ENCODE results near the gene PEX14. TPM values are rescaled to one million over a fixed set of nuclear protein-coding genes. Genes with fewer than 3 reads are reported as not detected.

PEX14 gene
- total RNA-seq, 1 experiment from 2014 or later: 17.7 TPM

DNA sequence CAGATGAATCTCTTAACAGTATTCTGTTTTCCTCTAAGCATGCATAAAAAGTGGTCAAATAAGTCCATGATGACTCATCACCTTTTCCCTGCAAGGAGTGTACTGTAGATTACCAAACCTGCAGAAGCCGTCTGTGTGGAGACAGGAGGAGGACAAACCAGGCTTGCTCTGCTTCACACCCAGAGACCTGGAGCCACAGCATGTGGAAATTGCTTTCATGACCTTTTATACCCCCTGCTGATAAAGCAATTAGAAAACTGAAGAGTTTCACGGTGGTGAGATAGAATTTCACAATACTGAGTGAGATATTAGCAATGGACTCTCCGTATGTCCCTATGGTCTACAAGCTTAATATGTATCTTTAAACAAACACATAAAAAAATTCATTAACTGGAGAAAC lies 15.6 kb upstream of the PEX14 start:
- TSS peak; percentile 13 for BruUV-seq (replicated peaks)
- H3K27ac Mint-ChIP-seq (ENCODE audit: unreplicated experiment): no peak overlapping the region
- intact Hi-C loops (cut with micrococcal nuclease; ENCODE audit: unreplicated experiment): no loop called here
- no peaks in the 10 kb centered on the region for H3K4me1 Mint-ChIP-seq (ENCODE audit: low read depth, unreplicated experiment)
- no peaks in the 10 kb centered on the region for H3K27me3 Mint-ChIP-seq (ENCODE audit: unreplicated experiment)
- peaks cover 18% of the 10 kb centered on the region for H3K36me3 Mint-ChIP-seq (ENCODE audit: insufficient read depth, unreplicated experiment)
- H3K9me3 Mint-ChIP-seq (ENCODE audit: low read depth, unreplicated experiment): no peaks in the 10 kb centered on the region
- peak; percentile 40 for DNase-seq
- H3K4me3 Mint-ChIP-seq (ENCODE audit: low read depth, unreplicated experiment): no peak overlapping the region
- TF ChIP-seq CTCF (IDR thresholded peaks at IDR 0.05; ENCODE audit: unreplicated experiment): no peak
- CTCF ChIA-PET: interaction anchor here (0.7 kb wide), 1 partner anchor 84 kb away, joined by 7 read pairs; no protein-coding TSS in a partner anchor

DNA sequence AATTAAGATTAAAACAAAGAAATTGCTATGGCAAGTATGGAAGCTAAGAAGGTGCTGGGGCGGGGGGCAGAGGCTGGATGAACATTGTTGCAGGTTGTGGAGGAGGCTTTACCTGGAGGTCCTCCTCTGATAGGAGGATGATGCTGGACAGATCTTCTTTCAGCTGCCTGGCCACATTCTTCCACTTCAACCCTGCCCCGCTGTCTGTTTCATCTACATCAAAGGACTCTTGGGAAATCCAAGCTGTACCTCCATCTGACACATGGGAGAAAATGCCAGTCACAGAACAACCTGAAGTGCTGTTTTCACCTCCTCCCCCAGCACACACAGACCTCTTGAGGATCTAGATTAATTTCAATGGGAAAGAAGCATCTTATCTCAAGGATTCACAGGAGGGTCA lies 7.7 kb upstream of the PEX14 start:
- peaks cover 30% of the 10 kb centered on the region for H3K36me3 Mint-ChIP-seq (ENCODE audit: insufficient read depth, unreplicated experiment)
- no peak overlapping the region for H3K4me3 Mint-ChIP-seq (ENCODE audit: low read depth, unreplicated experiment)
- no peaks in the 10 kb centered on the region for H3K4me1 Mint-ChIP-seq (ENCODE audit: low read depth, unreplicated experiment)
- BruUV-seq (replicated peaks): no TSS peak
- TF ChIP-seq CTCF (IDR thresholded peaks at IDR 0.05; ENCODE audit: unreplicated experiment): no peak
- no peaks in the 10 kb centered on the region for H3K9me3 Mint-ChIP-seq (ENCODE audit: low read depth, unreplicated experiment)
- H3K27me3 Mint-ChIP-seq (ENCODE audit: unreplicated experiment): no peaks in the 10 kb centered on the region
- DNase-seq: no peak
- CTCF ChIA-PET: no interaction called here
- H3K27ac Mint-ChIP-seq (ENCODE audit: unreplicated experiment): no peak overlapping the region
- intact Hi-C loops (cut with micrococcal nuclease; ENCODE audit: unreplicated experiment): no loop called here

DNA sequence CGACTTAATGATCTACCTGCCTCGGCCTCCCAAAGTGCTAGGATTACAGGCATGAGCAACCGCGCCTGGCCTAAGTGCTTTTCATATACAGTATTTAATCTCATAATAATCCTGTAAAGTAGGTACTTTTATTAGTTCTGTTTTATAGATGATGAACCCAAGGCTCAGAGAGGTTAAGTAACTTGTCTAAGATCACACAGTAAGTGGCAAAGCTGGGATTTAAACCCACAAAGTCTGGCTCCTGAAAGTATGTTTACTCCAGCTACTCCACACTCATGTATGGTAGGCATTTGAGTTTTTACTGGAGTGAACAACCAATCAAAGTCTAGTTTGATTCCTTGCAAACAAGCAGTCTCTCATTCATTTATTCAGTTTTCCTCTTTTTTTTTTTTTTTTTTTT lies 4.7 kb upstream of the PEX14 start:
- CTCF ChIA-PET: interaction anchor here (0.6 kb wide), 1 partner anchor 15 kb away, joined by 7 read pairs; no protein-coding TSS in a partner anchor
- no peak overlapping the region for H3K4me3 Mint-ChIP-seq (ENCODE audit: low read depth, unreplicated experiment)
- H3K9me3 Mint-ChIP-seq (ENCODE audit: low read depth, unreplicated experiment): no peaks in the 10 kb centered on the region
- no TSS peak for BruUV-seq (replicated peaks)
- no peaks in the 10 kb centered on the region for H3K27me3 Mint-ChIP-seq (ENCODE audit: unreplicated experiment)
- no peak for TF ChIP-seq CTCF (IDR thresholded peaks at IDR 0.05; ENCODE audit: unreplicated experiment)
- intact Hi-C loops (cut with micrococcal nuclease; ENCODE audit: unreplicated experiment): no loop called here
- H3K27ac Mint-ChIP-seq (ENCODE audit: unreplicated experiment): no peak overlapping the region
- H3K36me3 Mint-ChIP-seq (ENCODE audit: insufficient read depth, unreplicated experiment): peaks cover 43% of the 10 kb centered on the region
- H3K4me1 Mint-ChIP-seq (ENCODE audit: low read depth, unreplicated experiment): no peaks in the 10 kb centered on the region
- DNase-seq: no peak

DNA sequence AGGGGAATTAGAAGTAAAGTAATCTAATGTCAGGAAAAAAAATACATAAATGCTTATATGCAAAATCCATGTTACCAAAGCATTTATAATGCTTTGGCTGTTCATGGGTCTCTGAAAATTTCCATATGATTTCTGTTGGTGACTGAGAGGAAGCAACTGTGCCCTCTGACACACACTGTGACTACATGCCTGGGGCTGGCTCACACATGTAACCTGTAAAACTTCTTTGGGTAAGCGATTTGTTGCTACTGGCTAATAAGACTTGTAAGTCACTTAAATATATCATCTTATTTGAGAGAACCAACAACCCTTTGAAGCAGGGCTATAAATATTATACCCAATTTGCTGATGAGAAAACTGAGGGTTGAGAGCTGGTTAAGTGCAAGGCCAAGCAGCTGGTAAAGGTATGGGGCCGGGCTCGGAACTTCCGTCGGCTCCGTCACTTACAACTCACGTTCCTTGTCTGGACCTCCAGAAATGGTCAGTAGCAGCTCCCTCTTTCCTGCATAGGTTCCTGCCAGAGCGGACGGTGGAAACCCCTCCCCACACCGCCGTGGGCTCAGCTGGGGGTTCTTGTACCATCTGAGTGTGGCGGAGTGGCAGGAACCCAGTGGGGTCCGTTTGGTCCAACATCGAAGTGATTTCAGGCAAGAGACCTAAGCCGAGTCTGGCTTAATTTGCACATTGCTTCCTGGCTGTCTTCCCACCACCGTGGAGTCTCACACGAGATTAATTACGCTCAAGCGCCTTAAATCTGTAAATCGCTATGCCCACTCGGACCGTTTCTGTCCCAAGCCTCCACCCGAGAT lies 3.1 kb upstream of the PEX14 start:
- Mint-ChIP-seq H3K4me3 (ENCODE audit: low read depth, unreplicated experiment) (peak overlapping the region; percentile 96), H3K4me1 (ENCODE audit: low read depth, unreplicated experiment) (no peaks in the 10 kb centered on the region), H3K9me3 (ENCODE audit: low read depth, unreplicated experiment) (no peaks in the 10 kb centered on the region), H3K27ac (ENCODE audit: unreplicated experiment) (peak overlapping the region; percentile 87), H3K36me3 (ENCODE audit: insufficient read depth, unreplicated experiment) (peaks cover 52% of the 10 kb centered on the region), H3K27me3 (ENCODE audit: unreplicated experiment) (no peaks in the 10 kb centered on the region)
- intact Hi-C loops (cut with micrococcal nuclease; ENCODE audit: unreplicated experiment): no loop called here
- no peak for TF ChIP-seq CTCF (IDR thresholded peaks at IDR 0.05; ENCODE audit: unreplicated experiment)
- peak; percentile 8 for DNase-seq
- TSS peak; percentile 73 for BruUV-seq (replicated peaks)
- CTCF ChIA-PET: no interaction called here

Data from Calu3 (cell line).